Raji (cell line): ENCODE measurements around the gene E2F3.
A peak's percentile ranks its signal among the peaks of the same experiment; 100 is the strongest.

Source experiments
- POLR2A ChIP-seq: IDR thresholded peaks from 2 replicates; pipeline ENCODE4 v1.6.1; 2011; ENCODE audit warnings: low read depth, low read length, control low read depth; ENCODE audit not compliant: insufficient read depth

The E2F3 gene

DNA sequence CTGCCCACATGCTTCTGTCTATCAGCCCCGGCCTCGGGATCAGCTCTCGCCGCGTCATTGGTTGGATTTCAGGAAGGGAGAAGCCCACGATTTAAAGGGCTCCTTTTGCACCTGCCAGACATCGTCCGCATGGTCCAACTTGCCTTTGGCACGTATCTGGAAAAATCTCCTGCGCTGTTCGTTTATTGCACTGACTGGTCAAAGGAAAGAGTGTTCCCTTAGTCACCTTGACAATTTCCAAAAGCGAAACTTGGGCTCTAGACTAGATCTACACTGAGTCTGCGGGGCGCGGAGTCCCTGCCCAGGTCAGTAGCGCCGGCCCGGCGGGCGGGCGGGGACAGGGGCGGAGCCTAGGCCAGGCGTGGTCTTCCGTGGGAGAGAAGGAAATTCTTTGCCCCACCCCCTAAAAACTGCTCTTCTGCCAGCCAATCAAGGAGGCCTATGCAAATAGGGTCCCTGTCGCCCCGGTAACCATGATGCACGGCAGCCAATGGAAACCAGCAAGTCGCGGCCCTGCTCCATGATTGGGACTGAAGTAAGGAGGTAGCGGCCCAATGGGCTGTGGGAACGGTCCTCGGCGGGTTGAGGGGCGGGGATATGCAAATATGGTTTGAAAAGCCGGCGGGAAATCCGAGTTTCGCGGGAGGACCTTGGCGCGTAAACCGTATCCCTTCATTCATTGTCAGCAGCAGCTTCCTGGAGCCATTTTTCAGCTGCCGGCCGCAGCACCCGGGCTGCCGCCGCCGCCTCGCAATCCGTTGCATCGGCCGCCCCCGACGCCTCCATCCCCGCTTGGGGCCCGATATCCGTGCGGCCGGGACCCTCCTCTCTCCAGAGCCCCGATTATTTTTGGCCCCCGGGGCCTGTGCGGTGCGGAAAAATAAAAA lies at the start of gene E2F3:
Gene E2F3, plus strand, starts transcription at position 675 of the 887 bp plus-strand sequence. CDS start 354 bp downstream, outside the sequence.
- TF ChIP-seq POLR2A: peak; percentile 85

DNA sequence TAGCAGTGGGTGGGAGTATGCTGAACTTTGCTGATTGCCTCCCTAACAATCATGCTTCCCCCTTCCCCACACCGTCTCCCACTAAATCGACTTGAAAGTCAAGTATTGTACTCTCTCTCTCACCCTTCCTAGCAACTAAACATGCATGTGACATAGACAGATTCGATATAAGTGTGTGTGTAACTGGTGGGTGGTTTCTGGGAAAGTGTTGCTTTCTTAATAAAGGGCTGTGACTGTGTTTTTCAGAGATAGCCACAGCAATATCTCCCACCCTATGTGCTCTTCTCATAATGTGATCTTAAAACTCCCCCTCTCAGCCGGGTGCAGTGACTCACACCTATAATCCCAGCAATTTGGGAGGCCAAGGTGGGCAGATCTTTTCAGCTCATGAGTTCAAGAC lies 49.3 kb upstream of the E2F3 start:
- no peak for TF ChIP-seq POLR2A

DNA sequence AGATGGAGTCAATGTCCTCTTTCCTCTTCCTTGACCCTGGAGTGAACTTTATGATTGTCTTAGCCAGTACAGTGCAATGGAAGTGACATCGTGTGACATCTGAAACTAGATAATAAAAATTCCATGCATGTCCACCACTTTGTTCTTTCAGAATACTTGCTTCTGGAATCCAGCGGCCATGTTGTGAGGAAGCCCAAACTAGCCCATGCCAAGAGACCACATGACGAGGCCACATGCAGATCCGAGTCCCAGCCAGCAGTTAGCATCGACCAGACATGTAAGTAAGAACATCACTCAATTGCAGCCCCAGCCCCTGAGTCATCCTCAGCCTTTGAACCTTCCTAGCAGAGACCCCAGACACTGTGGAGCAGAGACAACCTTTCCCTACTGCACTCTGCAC lies 48.5 kb upstream of the E2F3 start:
- no peak for TF ChIP-seq POLR2A

DNA sequence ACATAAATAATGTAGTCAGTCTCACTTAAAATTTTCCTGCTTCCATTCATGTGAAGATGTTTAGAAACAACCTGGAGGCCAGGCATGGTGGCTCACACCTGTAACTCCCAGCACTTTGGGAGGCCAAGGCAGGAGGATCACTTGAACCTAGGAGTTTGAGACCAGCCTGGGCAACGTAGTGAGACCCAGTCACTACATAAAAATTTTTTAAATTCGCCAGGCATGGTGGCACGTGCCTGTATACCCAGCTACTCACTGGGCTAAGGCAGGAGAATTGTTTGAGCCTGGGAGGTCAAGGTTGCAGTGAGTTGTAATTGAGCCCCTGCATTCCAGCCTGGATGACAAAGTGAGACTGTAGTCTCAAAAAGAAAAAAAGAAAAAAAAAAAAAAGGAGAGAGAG lies 47.3 kb upstream of the E2F3 start:
- TF ChIP-seq POLR2A: no peak

DNA sequence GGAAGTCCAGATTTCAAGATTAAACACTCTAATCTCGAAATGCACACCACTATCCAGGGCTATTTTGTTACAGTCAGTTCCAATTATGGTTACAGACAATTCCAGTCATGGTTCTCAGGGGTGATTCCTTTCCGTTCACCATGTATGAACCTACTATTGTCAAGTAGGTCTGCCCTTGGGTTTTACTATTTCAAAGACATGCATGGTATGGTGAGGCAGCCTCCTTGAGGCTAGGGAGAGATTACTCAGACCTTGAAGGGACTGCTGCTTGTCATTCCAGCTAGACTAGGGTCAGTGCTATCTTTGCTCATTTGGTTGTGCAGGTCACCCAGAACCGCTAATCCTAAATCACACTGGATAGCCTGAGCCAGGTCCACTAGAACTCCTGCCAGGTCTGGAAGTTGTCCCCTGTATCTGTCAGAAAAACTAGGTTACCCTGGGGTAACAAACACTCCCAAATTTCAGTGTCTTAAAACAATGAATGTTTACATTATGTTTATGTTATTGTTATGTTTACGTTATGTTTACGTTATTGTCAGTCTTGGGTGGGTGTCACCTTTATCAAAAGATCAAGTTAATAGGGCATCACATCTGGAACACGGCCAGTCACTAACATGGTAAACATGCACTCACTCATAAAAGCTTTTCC lies 41.1 kb upstream of the E2F3 start:
- no peak for TF ChIP-seq POLR2A

DNA sequence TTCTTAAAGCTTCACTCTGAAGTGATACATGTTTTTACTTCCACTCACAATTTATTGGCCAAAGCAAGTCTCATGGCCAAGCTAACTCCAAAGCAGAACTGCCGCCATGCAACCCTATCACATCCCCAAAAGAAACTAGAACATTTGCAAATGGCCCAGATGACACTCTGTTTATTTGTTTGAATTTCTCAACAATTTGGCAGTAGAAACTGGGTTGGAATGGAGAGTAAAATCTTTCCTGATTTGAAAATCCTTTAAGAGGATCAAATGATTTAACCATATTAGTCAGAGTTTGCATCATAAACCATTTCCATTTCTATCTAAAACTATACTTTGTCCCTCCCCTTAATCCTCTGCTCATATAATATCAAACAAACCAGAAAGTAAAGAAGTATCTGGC lies 39.1 kb upstream of the E2F3 start:
- no peak for TF ChIP-seq POLR2A

DNA sequence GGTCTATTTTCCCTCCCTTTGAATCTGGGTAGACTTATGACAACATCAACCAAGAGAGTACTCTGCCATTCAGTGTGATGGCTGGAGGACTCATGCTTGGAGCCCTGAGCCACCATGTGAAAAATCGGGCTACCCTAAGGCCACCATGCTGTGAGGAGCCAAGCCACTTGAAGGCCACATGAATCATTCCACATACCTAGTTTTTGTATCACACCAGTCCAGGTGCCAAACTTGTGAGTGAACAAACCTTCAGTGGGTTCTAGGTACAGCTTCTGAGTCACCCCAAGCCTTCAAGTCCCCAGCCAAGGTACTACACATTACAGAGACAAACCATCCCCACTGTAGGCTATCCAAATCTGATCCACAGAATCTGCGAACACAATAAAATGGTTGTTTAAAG lies 37.4 kb upstream of the E2F3 start:
- no peak for TF ChIP-seq POLR2A

DNA sequence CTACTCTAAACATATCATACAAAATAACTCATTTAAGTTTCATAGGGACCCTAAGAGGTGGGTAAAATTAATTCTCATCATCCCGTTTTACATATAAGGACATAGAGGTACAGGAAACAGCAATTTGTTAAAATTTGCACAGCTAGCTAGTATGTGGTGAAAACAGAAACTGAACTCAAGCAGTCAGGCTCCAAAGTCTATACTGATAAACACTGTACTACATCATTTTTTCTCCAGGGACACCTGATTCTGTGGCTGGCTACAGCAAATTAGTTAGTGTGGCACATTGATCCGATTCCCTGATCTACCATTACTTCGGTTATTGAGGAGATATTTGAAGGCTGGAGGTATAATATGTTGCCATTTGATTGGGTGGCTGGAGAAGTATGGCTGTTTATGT lies 36.2 kb upstream of the E2F3 start:
- TF ChIP-seq POLR2A: no peak

DNA sequence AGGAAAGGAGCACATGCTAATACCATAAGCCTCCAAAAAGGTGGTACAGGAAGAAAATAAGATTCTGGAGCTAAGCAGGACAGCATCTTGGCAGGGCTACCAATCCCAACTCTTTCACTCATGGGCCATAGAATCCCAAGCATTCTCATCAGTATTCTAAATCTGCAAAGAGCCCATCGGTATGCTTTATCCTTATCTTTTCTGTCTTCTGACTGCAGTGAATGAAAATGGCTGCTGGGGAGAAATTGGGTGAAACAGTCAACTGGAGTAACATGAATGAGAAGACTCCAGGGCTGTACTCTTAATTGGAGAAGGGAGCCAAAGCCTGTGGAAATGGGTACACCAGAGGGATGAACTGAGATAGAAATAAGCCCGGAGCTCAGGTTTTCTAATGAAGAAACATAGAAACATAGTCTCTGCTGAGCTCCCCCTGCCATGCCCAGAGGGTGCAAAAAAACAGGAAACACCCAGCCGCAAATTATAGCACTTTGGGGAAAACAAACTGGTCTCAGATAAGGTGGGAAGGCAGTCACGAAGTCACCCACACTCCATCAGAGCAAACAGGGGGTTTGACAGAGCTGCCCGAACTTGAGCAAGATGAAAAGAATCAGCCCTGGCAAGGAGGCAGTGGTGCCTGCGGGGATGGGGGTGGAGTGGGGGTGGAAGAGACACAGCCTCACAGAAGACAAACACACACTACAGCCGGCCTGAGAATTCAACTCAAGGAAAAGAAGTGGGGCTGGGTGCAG lies 35.4 kb upstream of the E2F3 start:
- TF ChIP-seq POLR2A: no peak

DNA sequence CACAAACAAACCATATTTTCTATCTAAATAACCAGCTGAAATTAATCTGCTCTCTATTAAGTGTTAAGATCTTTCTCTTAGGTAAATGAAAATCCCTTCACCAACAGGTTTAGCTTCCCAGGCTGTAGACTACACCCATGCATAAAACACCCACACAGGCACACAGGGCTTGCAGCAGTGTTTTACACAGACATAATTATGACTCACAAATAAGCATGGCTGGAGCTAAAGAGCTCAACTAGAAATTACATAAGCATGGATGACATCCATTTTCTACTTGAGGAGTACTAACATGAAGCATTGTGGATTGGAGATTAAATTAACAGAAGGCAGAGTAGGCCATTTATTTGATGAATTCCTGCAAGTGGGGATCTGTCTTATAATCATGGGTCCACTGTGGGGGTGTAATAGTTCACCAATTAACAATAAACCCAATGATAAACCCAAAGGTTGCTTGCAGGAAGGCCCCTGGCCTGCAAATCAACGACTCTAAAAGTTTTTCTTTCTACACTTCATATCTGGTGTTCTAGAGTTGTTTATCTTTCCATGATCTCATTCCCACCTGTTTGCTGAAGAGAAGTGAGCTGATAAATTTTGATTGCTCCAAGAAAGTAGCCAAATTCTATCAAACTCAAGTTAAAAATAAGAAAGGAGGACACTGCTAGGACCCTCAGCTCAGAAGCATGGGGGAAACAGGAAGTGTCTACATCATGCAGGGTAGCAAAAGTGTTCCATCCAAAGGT lies 33.8 kb upstream of the E2F3 start:
- TF ChIP-seq POLR2A: no peak

DNA sequence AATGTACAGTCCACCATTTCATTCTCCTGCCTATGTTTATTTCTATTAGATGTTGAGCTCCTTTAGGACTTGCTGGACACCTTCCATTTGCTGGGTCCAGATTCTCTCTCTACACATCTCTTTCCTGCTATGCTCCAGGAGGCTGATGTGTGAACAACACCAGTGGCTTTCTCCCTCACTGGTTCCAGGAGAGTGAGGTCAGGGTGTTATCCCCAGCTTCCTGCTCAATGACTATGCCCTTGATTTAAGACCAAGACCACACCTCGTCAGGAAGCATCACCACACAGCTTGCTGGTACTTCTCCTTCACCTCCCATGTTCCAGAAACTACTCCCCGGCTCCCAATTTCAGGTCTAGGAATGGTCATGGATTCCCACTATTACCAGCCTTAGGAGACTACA lies 31.3 kb upstream of the E2F3 start:
- TF ChIP-seq POLR2A: no peak

DNA sequence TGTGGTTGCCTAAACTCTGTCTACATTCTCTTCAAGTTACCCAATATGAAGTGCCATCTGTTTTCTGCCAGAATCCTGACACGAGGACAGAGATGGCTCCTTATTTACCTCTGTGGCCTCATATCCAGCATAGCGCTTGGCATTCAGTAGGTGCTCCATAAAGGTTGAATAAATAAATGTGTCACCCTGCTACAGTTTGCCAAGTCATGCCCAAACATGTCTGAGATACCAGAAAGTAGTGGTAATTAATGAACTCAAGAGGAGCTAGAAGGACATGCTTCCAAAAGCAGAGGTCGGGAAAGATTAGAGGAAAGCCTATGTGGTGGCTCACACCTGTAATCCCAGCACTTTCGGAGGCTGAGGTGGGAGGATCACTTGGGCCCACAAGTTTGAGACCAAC lies 30.9 kb upstream of the E2F3 start:
- no peak for TF ChIP-seq POLR2A

DNA sequence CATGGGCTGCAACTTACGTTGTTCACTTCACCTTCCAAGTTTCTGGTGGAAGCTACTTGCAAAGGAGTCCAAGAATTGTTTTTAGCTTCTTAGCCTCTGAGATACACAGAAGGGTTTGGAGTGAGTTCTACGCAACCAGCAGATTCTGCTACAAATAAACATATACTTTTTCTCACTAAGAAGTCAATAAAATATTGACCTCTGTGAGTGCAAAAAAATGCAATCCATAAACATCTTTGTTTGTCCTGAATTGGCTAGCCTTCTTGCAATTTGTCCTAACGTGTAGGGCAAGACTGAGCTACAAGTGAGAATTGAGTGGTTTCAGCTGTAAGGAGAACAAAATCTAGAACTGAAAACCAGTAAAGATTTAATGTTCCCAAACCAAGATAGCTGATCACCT lies 26.2 kb upstream of the E2F3 start:
- no peak for TF ChIP-seq POLR2A

DNA sequence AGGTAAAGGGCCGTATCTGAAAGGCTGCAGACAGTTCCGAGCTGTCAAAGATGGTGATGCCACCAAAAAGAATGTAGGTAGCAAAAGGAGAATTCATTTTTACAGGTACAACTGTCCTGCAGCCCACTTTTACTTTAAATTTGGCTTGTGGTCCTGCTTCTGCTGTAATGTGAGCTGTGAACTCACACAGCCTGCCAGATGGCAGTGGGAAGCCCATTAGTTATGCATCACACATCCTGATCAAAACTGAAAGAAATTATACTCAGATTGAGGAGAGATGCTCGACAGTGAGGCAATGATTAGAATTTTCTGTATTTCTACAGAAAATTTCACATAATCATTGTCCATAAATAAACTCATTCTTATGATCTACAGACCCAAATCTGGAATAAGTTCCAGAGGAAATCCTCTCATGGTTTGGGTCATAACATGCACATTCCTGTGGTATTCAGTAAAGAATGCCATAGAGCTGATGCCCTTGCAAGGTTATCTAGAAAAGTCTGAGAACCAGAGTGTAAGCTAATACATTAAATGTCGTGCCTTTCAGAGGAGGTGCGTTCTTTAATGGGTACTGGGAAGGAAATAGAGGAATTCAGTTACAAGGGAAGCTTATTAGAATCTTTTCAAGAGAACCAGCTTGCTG lies 23.9 kb upstream of the E2F3 start:
- TF ChIP-seq POLR2A: no peak

DNA sequence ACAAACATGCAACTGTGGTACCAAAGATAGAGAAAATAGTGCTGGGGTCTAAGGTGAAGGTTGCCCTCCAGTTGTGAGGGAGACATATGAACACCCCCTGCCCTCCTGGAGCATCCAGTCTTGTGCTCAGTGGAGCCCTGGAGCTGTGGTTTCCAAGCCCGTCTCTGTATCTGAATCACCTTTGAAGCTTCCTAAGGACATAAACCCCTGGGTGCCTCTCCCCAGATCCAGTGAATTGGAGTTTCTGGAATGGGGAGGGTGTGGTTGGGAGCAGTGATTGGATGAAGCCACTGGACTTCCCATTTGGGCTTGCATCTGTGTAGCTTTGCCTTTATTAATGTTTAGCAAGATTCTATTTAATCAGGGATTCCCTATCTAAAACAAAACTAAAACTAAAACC lies 22.4 kb upstream of the E2F3 start:
- no peak for TF ChIP-seq POLR2A
